ENCODE data around the gene CHPT1. TPM values are rescaled to one million over a fixed set of nuclear protein-coding genes. Genes with fewer than 3 reads are reported as not detected.
A peak's percentile ranks its signal among the peaks of the same experiment; 100 is the strongest.

Gene CHPT1
- total RNA-seq, 2 experiments from 2014 or later: 12.6 to 13.1 TPM

- no peaks in the 10 kb centered on the region for H3K36me3 Mint-ChIP-seq (ENCODE audit: low read depth)
- CTCF ChIA-PET: interaction anchor here (1.0 kb wide), 1 partner anchor 16 kb away, joined by 3 read pairs; no protein-coding TSS in a partner anchor
- H3K27me3 Mint-ChIP-seq (ENCODE audit: low read depth): peaks cover 6% of the 10 kb centered on the region
Observed at GRCh38 chr12:101690544-101691098, 6.8 kb upstream of the CHPT1 start.

GRCh38 chr12:101691503-101692096, 5.8 kb upstream of the CHPT1 start:
- H3K4me1 Mint-ChIP-seq (ENCODE audit: low read depth): peaks cover 8% of the 10 kb centered on the region
- H3K36me3 Mint-ChIP-seq (ENCODE audit: low read depth): no peaks in the 10 kb centered on the region
- H3K27me3 Mint-ChIP-seq (ENCODE audit: low read depth): peaks cover 3% of the 10 kb centered on the region
- ChIA-PET CTCF (interaction anchor here (1.0 kb wide), 1 partner anchor 15 kb away, joined by 3 read pairs; no protein-coding TSS in a partner anchor), POLR2A (no interaction called here)
- DNase-seq: no peak
- no peak for ATAC-seq
- H3K9me3 Mint-ChIP-seq (ENCODE audit: insufficient read depth): no peaks in the 10 kb centered on the region
- no peak overlapping the region for H3K27ac Mint-ChIP-seq
- H3K4me3 Mint-ChIP-seq: no peak overlapping the region

More at GRCh38 chr12:101690544-101691098, 6.8 kb upstream of the CHPT1 start:
- no peak overlapping the region for H3K27ac Mint-ChIP-seq
- ATAC-seq (no peak), DNase-seq (no peak)
- POLR2A ChIA-PET: no interaction called here
- no peaks in the 10 kb centered on the region for H3K4me1 Mint-ChIP-seq (ENCODE audit: low read depth)
- H3K9me3 Mint-ChIP-seq (ENCODE audit: insufficient read depth): no peaks in the 10 kb centered on the region
- H3K4me3 Mint-ChIP-seq: no peak overlapping the region

GRCh38 chr12:101694297-101694848, 3.1 kb upstream of the CHPT1 start:
- no peak for DNase-seq
- no peaks in the 10 kb centered on the region for H3K36me3 Mint-ChIP-seq (ENCODE audit: low read depth)
- H3K27me3 Mint-ChIP-seq (ENCODE audit: low read depth): peaks cover 3% of the 10 kb centered on the region
- no peak for ATAC-seq
- CTCF ChIA-PET: no interaction called here
- H3K9me3 Mint-ChIP-seq (ENCODE audit: insufficient read depth): no peaks in the 10 kb centered on the region
- peaks cover 23% of the 10 kb centered on the region for H3K4me1 Mint-ChIP-seq (ENCODE audit: low read depth)
- no peak overlapping the region for H3K4me3 Mint-ChIP-seq
- POLR2A ChIA-PET: interaction anchor here (0.6 kb wide), 1 partner anchor 67 kb away, joined by 3 read pairs; no protein-coding TSS in a partner anchor
- no peak overlapping the region for H3K27ac Mint-ChIP-seq

- peaks cover 25% of the 10 kb centered on the region for H3K4me1 Mint-ChIP-seq (ENCODE audit: low read depth)
- POLR2A ChIA-PET: no interaction called here
- H3K9me3 Mint-ChIP-seq (ENCODE audit: insufficient read depth): no peaks in the 10 kb centered on the region
- no peak for ATAC-seq
- no peak for DNase-seq
- CTCF ChIA-PET: no interaction called here
- no peaks in the 10 kb centered on the region for H3K36me3 Mint-ChIP-seq (ENCODE audit: low read depth)
- no peak overlapping the region for H3K4me3 Mint-ChIP-seq
- no peak overlapping the region for H3K27ac Mint-ChIP-seq
- peaks cover 3% of the 10 kb centered on the region for H3K27me3 Mint-ChIP-seq (ENCODE audit: low read depth)
Observed at GRCh38 chr12:101694986-101695385, 2.5 kb upstream of the CHPT1 start.

- peaks cover 25% of the 10 kb centered on the region for H3K4me1 Mint-ChIP-seq (ENCODE audit: low read depth)
- H3K27me3 Mint-ChIP-seq (ENCODE audit: low read depth): peaks cover 3% of the 10 kb centered on the region
- no peak for DNase-seq
- POLR2A ChIA-PET: no interaction called here
- H3K36me3 Mint-ChIP-seq (ENCODE audit: low read depth): no peaks in the 10 kb centered on the region
- H3K9me3 Mint-ChIP-seq (ENCODE audit: insufficient read depth): no peaks in the 10 kb centered on the region
- H3K27ac Mint-ChIP-seq: no peak overlapping the region
- no peak overlapping the region for H3K4me3 Mint-ChIP-seq
- no peak for ATAC-seq
- CTCF ChIA-PET: no interaction called here
Observed at GRCh38 chr12:101695706-101696105, 1.7 kb upstream of the CHPT1 start.

- no peak for ATAC-seq
Observed at GRCh38 chr12:101696251-101697196, 916 bp upstream of the CHPT1 start.

GRCh38 chr12:101697930-101698799, 725 bp downstream of the CHPT1 start:
- no peak for DNase-seq
- Mint-ChIP-seq H3K4me3 (peak overlapping the region; percentile 83), H3K27me3 (ENCODE audit: low read depth) (peaks cover 3% of the 10 kb centered on the region), H3K4me1 (ENCODE audit: low read depth) (peaks cover 25% of the 10 kb centered on the region), H3K27ac (peak overlapping the region; percentile 79), H3K36me3 (ENCODE audit: low read depth) (no peaks in the 10 kb centered on the region), H3K9me3 (ENCODE audit: insufficient read depth) (no peaks in the 10 kb centered on the region)
- ChIA-PET POLR2A (no interaction called here), CTCF (interaction anchor here (0.7 to 1.2 kb wide), 3 partner anchors 10 to 97 kb away, joined by 3 to 5 read pairs (median 3); no protein-coding TSS in a partner anchor)
- ATAC-seq: peak; percentile 50

More at GRCh38 chr12:101696251-101697196, 916 bp upstream of the CHPT1 start:
- POLR2A ChIA-PET: no interaction called here
- Mint-ChIP-seq H3K4me3 (peak overlapping the region; percentile 86), H3K27me3 (ENCODE audit: low read depth) (peaks cover 3% of the 10 kb centered on the region), H3K36me3 (ENCODE audit: low read depth) (no peaks in the 10 kb centered on the region), H3K27ac (peak overlapping the region; percentile 84), H3K4me1 (ENCODE audit: low read depth) (peaks cover 25% of the 10 kb centered on the region), H3K9me3 (ENCODE audit: insufficient read depth) (no peaks in the 10 kb centered on the region)
- CTCF ChIA-PET: no interaction called here
- DNase-seq: no peak

- Mint-ChIP-seq H3K27ac (no peak overlapping the region), H3K4me3 (peak overlapping the region; percentile 83), H3K27me3 (ENCODE audit: low read depth) (peaks cover 3% of the 10 kb centered on the region), H3K9me3 (ENCODE audit: insufficient read depth) (no peaks in the 10 kb centered on the region), H3K4me1 (ENCODE audit: low read depth) (peaks cover 25% of the 10 kb centered on the region), H3K36me3 (ENCODE audit: low read depth) (no peaks in the 10 kb centered on the region)
- no peak for DNase-seq
- CTCF ChIA-PET: interaction anchor here (0.7 to 1.2 kb wide), 4 partner anchors 9 to 96 kb away, joined by 3 to 5 read pairs (median 3); no protein-coding TSS in a partner anchor
- POLR2A ChIA-PET: no interaction called here
- ATAC-seq: no peak
Observed at GRCh38 chr12:101698800-101699347, 1.4 kb downstream of the CHPT1 start.

- no peaks in the 10 kb centered on the region for H3K9me3 Mint-ChIP-seq (ENCODE audit: insufficient read depth)
- H3K27me3 Mint-ChIP-seq (ENCODE audit: low read depth): peaks cover 2% of the 10 kb centered on the region
- no peaks in the 10 kb centered on the region for H3K36me3 Mint-ChIP-seq (ENCODE audit: low read depth)
- ChIA-PET CTCF (interaction anchor here (1.1 kb wide), 1 partner anchor 17 kb away, joined by 3 read pairs; no protein-coding TSS in a partner anchor), POLR2A (no interaction called here)
- H3K4me3 Mint-ChIP-seq: no peak overlapping the region
- no peak for ATAC-seq
- peaks cover 25% of the 10 kb centered on the region for H3K4me1 Mint-ChIP-seq (ENCODE audit: low read depth)
- DNase-seq: no peak
- no peak overlapping the region for H3K27ac Mint-ChIP-seq
Observed at GRCh38 chr12:101700299-101700820, 2.9 kb downstream of the CHPT1 start.

- ATAC-seq: no peak
- DNase-seq: no peak
- POLR2A ChIA-PET: interaction anchor here (0.6 kb wide), 1 partner anchor 17 kb away, joined by 3 read pairs; no protein-coding TSS in a partner anchor
- peaks cover 9% of the 10 kb centered on the region for H3K4me1 Mint-ChIP-seq (ENCODE audit: low read depth)
- no peaks in the 10 kb centered on the region for H3K36me3 Mint-ChIP-seq (ENCODE audit: low read depth)
- CTCF ChIA-PET: no interaction called here
- H3K4me3 Mint-ChIP-seq: no peak overlapping the region
- H3K27me3 Mint-ChIP-seq (ENCODE audit: low read depth): no peaks in the 10 kb centered on the region
- H3K27ac Mint-ChIP-seq: no peak overlapping the region
- H3K9me3 Mint-ChIP-seq (ENCODE audit: insufficient read depth): no peaks in the 10 kb centered on the region
Observed at GRCh38 chr12:101703487-101703886, 6.0 kb downstream of the CHPT1 start.
